Uterus (tissue), 4 donors: ENCODE results near the gene PDIA3. TPM values are rescaled to one million over a fixed set of nuclear protein-coding genes. Genes with fewer than 3 reads are reported as not detected.
"Not testable (repeated sequence)": the region's sequence is repeated elsewhere in the genome, so short reads cannot be mapped to it uniquely, and the experiment has no call there.

Experiments
- DNase-seq, 2 donors: peaks; one replicate each; pipeline ENCODE4 v3.0.0-alpha.2; 2019 to 2020
- H3K27ac ChIP-seq, 2 donors: fragments of 200-600 bp; sonication (generic); 1 replicate in 1 of 2; 2 replicates in 1 of 2; pipeline ENCODE4 v1.5.1; 2016 to 2018
- H3K27me3 ChIP-seq, 2 donors: fragments of 200-600 bp; sonication (generic); one replicate each; pipeline ENCODE4 v1.5.1; 2018 to 2019; ENCODE audit warnings: control low read depth in 1 of 2
- H3K36me3 ChIP-seq, 2 donors: fragments of 200-600 bp; sonication (generic); one replicate each; pipeline ENCODE4 v1.5.1; 2019; ENCODE audit warnings: control low read depth in 1 of 2
- H3K4me1 ChIP-seq, 2 donors: fragments of 200-600 bp; sonication (generic); one replicate each; pipeline ENCODE4 v1.5.1; 2018 to 2019; ENCODE audit warnings: control low read depth in 1 of 2
- H3K4me3 ChIP-seq, 2 donors: fragments of 200-600 bp; sonication (generic); 1 replicate in 1 of 2; 2 replicates in 1 of 2; pipeline ENCODE4 v1.5.1; 2018 to 2019; ENCODE audit warnings: mild to moderate bottlenecking in 1 of 2
- H3K9me3 ChIP-seq, 2 donors: fragments of 200-600 bp; sonication (generic); one replicate each; pipeline ENCODE4 v1.5.1; 2019; ENCODE audit warnings: control low read depth in 1 of 2
- POLR2A ChIP-seq, 2 donors: fragments of 450-650 bp; IDR thresholded peaks; one replicate each; pipeline ENCODE4 v1.6.1; 2016; ENCODE audit warnings: antibody characterized with exemption in 2 of 2, mild to moderate bottlenecking in 1 of 2, moderate library complexity in 1 of 2
- intact Hi-C: fragments of 100-400 bp; cut with DNase I; formaldehyde crosslinking; loops from one replicate; pipeline ENCODE4 v1.15.1; 2023; ENCODE audit warnings: low total_unique reads
- microRNA counts, 2 donors: library from miRNA; unstranded; fragments of <30 nt; microRNA quantifications; one replicate each; lab custom pipeline; 2016 to 2017
- microRNA-seq: library from miRNA; unstranded; fragments of <30 nt; microRNA quantifications from one replicate; pipeline ENCODE4, GENCODE V29; 2016; ENCODE audit warnings: borderline microRNAs expressed, borderline replicate concordance
- small RNA-seq: library from RNA; depleted of rRNA; stranded (forward); fragments of <200 nt; gene quantifications from one replicate; pipeline ENCODE3, GENCODE V24; 2016
- total RNA-seq, 4 donors: library from RNA; depleted of rRNA in 3 of 4; stranded (reverse); fragments of >200 nt in 3 of 4; gene quantifications; one replicate each; pipeline versions ENCODE4 v1.1.0 to v1.2.4, GENCODE V29; 2014 to 2023
- TF ChIP-seq, protein P1 (sequence below), 4 experiments: fragments of 200-600 bp in 2 of 4; fragments of 450-650 bp in 2 of 4; sonication (generic) in 2 of 4; IDR thresholded peaks; one replicate each; pipeline ENCODE4 v1.5.1; 2016 to 2019; ENCODE audit warnings: antibody characterized with exemption in 4 of 4, mild to moderate bottlenecking in 2 of 4, moderate library complexity in 1 of 4
- donor health status: DM: yes; HTN: yes; CAD: no.

The PDIA3 gene
- total RNA-seq, 4 donors from 2014 or later = 82.6 to 264 (median 188) TPM

GRCh38 chr15:43808435-43808950 is 62.3 kb downstream of the PDIA3 start:
- Histone ChIP-seq H3K4me1 (no peaks in the 10 kb centered on the region), H3K27me3 (no peaks in the 10 kb centered on the region), H3K4me3 (no peak overlapping the region), H3K9me3 (no peaks in the 10 kb centered on the region), H3K27ac (no peak overlapping the region), H3K36me3 (no peaks in the 10 kb centered on the region)
- intact Hi-C loops = no loop called here
- DNase-seq = no peak
- TF ChIP-seq, protein P1, sequence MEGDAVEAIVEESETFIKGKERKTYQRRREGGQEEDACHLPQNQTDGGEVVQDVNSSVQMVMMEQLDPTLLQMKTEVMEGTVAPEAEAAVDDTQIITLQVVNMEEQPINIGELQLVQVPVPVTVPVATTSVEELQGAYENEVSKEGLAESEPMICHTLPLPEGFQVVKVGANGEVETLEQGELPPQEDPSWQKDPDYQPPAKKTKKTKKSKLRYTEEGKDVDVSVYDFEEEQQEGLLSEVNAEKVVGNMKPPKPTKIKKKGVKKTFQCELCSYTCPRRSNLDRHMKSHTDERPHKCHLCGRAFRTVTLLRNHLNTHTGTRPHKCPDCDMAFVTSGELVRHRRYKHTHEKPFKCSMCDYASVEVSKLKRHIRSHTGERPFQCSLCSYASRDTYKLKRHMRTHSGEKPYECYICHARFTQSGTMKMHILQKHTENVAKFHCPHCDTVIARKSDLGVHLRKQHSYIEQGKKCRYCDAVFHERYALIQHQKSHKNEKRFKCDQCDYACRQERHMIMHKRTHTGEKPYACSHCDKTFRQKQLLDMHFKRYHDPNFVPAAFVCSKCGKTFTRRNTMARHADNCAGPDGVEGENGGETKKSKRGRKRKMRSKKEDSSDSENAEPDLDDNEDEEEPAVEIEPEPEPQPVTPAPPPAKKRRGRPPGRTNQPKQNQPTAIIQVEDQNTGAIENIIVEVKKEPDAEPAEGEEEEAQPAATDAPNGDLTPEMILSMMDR (IDR thresholded peaks at IDR 0.05) = no peak
- TF ChIP-seq POLR2A (IDR thresholded peaks at IDR 0.05) = no peak

DNA sequence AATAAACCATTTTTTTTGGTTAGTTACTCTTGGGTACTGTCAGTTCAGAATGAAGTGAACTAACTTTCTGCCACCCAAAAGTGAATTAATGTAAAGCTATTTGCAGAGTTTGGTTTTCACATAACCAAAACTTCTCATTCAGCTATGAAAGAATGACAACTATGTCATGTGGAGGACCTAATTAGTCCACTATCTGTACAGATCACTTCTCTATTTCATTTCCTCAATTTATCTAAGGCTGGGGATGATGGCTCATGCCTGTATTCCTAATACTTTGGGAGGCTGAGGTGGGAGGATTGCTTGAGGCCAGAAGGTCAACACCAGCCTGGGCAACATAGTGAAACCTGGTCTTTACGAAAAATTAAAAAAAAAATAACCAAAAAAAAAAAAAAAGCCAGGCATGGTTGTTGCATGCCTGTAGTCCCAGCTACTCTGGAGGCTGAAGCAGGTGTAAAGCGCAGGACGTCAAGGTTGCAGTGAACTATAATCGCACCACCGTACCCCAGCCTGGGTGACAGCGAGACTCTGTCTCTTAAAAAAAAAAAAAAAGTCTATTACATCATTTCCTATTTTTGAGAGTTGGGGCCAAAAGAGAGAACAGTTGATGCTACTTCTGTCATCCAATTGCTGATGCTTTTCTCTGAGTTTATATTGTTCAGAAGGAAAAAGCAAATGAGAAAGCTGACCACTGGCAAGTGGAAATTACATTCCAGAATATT is 62.9 kb downstream of the PDIA3 start:
- Histone ChIP-seq H3K27me3 (no peaks in the 10 kb centered on the region), H3K4me3 (no peak overlapping the region), H3K9me3 (no peaks in the 10 kb centered on the region), H3K36me3 (no peaks in the 10 kb centered on the region), H3K27ac (no peak overlapping the region), H3K4me1 (no peaks in the 10 kb centered on the region)
- TF ChIP-seq, protein P1 (IDR thresholded peaks at IDR 0.05) = no peak
- no peak for TF ChIP-seq POLR2A (IDR thresholded peaks at IDR 0.05)
- no peak for DNase-seq
- intact Hi-C loops = no loop called here

GRCh38 chr15:43815064-43815463 is 68.8 kb downstream of the PDIA3 start:
- H3K4me3 ChIP-seq, intact Hi-C loops, DNase-seq, H3K4me1 ChIP-seq, H3K9me3 ChIP-seq, H3K27me3 ChIP-seq, H3K36me3 ChIP-seq, H3K27ac ChIP-seq: not testable (repeated sequence)

- intact Hi-C loops = no loop called here
Measured at GRCh38 chr15:43821505-43821904, 75.3 kb downstream of the PDIA3 start.

More at GRCh38 chr15:43821505-43821904, 75.3 kb downstream of the PDIA3 start:
- Histone ChIP-seq H3K4me3 (no peak overlapping the region), H3K27me3 (no peaks in the 10 kb centered on the region), H3K36me3 (no peaks in the 10 kb centered on the region), H3K9me3 (no peaks in the 10 kb centered on the region), H3K27ac (no peak overlapping the region), H3K4me1 (peaks cover 0 to 10% of the 10 kb centered on the region in 2 donors)
- TF ChIP-seq POLR2A (IDR thresholded peaks at IDR 0.05) = no peak
- TF ChIP-seq, protein P1 (IDR thresholded peaks at IDR 0.05) = no peak
- no peak for DNase-seq

MicroRNA genes within 50 kb of the gene (microRNA counts, 767-probe panel; counts per million panel counts)
- 0 counts per million in 2 donors for microRNA hsa-miR-1282 (lab: Ali Mortazavi, UCI)

Small RNA genes lying within 50 kb of the gene (microRNA-seq; reads per million reads assigned to microRNA genes)
- gene MIR1282 = not detected

Small RNA genes lying within 50 kb of the gene (small RNA-seq; reads per million reads assigned to genes)
- not detected for gene MIR1282
- not detected for gene RNU6-353P
- gene RNU6-354P = not detected

Other genes starting within 250 kb of the PDIA3 start
- 10 to 100 TPM in 3 of 4 donors, 1 to 10 TPM in 1; 5.9 to 27.6 (median 12.8) TPM for gene MAP1A, start 228.8 kb upstream of the PDIA3 start, total RNA-seq
- 10 to 100 TPM in 3 of 4 donors, 1 to 10 TPM in 1; 7.1 to 74.8 (median 42.6) TPM for gene PPIP5K1, start 156.2 kb upstream of the PDIA3 start, total RNA-seq
- under 1 TPM in 2 of 4 donors, not detected in 2; 0.29 to 0.90 TPM for gene CKMT1B, start 152.4 kb upstream of the PDIA3 start, total RNA-seq
- 1 to 10 TPM in 1 of 4 donors, under 1 TPM in 2, not detected in 1; under 0.01 to 2.3 (median 0.88) TPM for gene STRC, start 127.6 kb upstream of the PDIA3 start, total RNA-seq
- 10 to 100 TPM in 1 of 4 donors, 1 to 10 TPM in 2, under 1 TPM in 1; 0.51 to 18.9 (median 3.3) TPM for gene CATSPER2, start 97.6 kb upstream of the PDIA3 start, total RNA-seq
- not detected for gene CKMT1A, start 52.6 kb upstream of the PDIA3 start, total RNA-seq
- 1 to 10 TPM in 2 of 4 donors, under 1 TPM in 1, not detected in 1; 0.59 to 9.6 (median 9.6) TPM for gene ELL3, start 30.5 kb downstream of the PDIA3 start, total RNA-seq
- gene SERF2, start 45.9 kb downstream of the PDIA3 start, total RNA-seq = 100 to 1,000 TPM; 131 to 715 (median 367) TPM
- gene SERINC4, start 53.8 kb downstream of the PDIA3 start, total RNA-seq = under 1 TPM in 2 of 4 donors, not detected in 2; 0.28 to 0.49 TPM
- 10 to 100 TPM in 3 of 4 donors, 1 to 10 TPM in 1; 4.8 to 42.3 (median 14.1) TPM for gene HYPK, start 54.2 kb downstream of the PDIA3 start, total RNA-seq
- 10 to 100 TPM in 3 of 4 donors, 1 to 10 TPM in 1; 9.5 to 26.3 (median 15.1) TPM for gene MFAP1, start 78.3 kb downstream of the PDIA3 start, total RNA-seq
- 100 to 1,000 TPM in 1 of 4 donors, 10 to 100 TPM in 1, 1 to 10 TPM in 1, under 1 TPM in 1; 0.59 to 114 (median 13.0) TPM for gene WDR76, start 80.6 kb downstream of the PDIA3 start, total RNA-seq